ENCODE measurements around the gene SLC7A14. TPM values are rescaled to one million over a fixed set of nuclear protein-coding genes. Genes with fewer than 3 reads are reported as not detected.

Gene SLC7A14
- total and polyA plus RNA-seq, 2 of the 13 experiments (the other 11 are each of a cell fraction or from before 2014, with no cell fraction given), result not detected

- no peak for TF ChIP-seq POGZ (CRISPR knock-in tag; IDR thresholded peaks at IDR 0.05)
- TF ChIP-seq HHEX (CRISPR knock-in tag; IDR thresholded peaks at IDR 0.05), result no peak
- no peak for TF ChIP-seq FUBP1 (CRISPR knock-in tag; IDR thresholded peaks at IDR 0.05; ENCODE audit: borderline replicate concordance)
- TF ChIP-seq PHF8 (CRISPR knock-in tag; IDR thresholded peaks at IDR 0.05), result no peak
- TF ChIP-seq ARID2 (CRISPR knock-in tag; IDR thresholded peaks at IDR 0.05; ENCODE audit: borderline replicate concordance), result no peak
- no peak for TF ChIP-seq AKNA (CRISPR knock-in tag; IDR thresholded peaks at IDR 0.05; ENCODE audit: borderline replicate concordance)
- no peak for TF ChIP-seq MTA3 (CRISPR knock-in tag; IDR thresholded peaks at IDR 0.05)
- TF ChIP-seq GFI1 (CRISPR knock-in tag; IDR thresholded peaks at IDR 0.05; ENCODE audit: borderline replicate concordance), result no peak
- no peak for TF ChIP-seq FOXK2 (IDR thresholded peaks at IDR 0.05)
- TF ChIP-seq GMEB1 (CRISPR knock-in tag; IDR thresholded peaks at IDR 0.05; ENCODE audit: borderline replicate concordance), result no peak
- no peak for TF ChIP-seq PLSCR1 (CRISPR knock-in tag; IDR thresholded peaks at IDR 0.05; ENCODE audit: borderline replicate concordance)
- no peak for TF ChIP-seq ZNF616 (CRISPR knock-in tag; IDR thresholded peaks at IDR 0.05; ENCODE audit: low read depth)
- TF ChIP-seq HNRNPK (IDR thresholded peaks at IDR 0.05; ENCODE audit: low read depth, low read length, poor library complexity, severe bottlenecking), result no peak
- TF ChIP-seq TEF (CRISPR knock-in tag; IDR thresholded peaks at IDR 0.05), result no peak
- TF ChIP-seq HMG20A (CRISPR knock-in tag; IDR thresholded peaks at IDR 0.05; ENCODE audit: borderline replicate concordance), result no peak; the same call in 1 of the 2 replicates
- TF ChIP-seq TCF7 (IDR thresholded peaks at IDR 0.05; ENCODE audit: low read depth), result no peak
- TF ChIP-seq ZNF260 (CRISPR knock-in tag; IDR thresholded peaks at IDR 0.05; ENCODE audit: borderline replicate concordance, low read depth), result no peak
- no peak for TF ChIP-seq AGO2 (optimal IDR thresholded peaks at IDR 0.05; ENCODE audit: low read depth, low read length)
Measured at GRCh38 chr3:170418422-170419398, 167.2 kb downstream of the SLC7A14 start, which contains the start of gene CLDN11 (continued).
